ENCODE measurements around the gene ASAP2.

ASAP2 gene

GRCh38 chr2:9251154-9252001 is 44.8 kb downstream of the ASAP2 start:
- H3K9me3 ChIP-seq (ENCODE audit: insufficient read depth, low read depth, low read length), result no peaks in the 10 kb centered on the region
- H2AFZ ChIP-seq (ENCODE audit: low read length), result no peak overlapping the region
- H3F3A ChIP-seq (ENCODE audit: low read depth), result no peaks in the 10 kb centered on the region
- no peak overlapping the region for H3K4me2 ChIP-seq (ENCODE audit: low read depth, low read length, poor library complexity, severe bottlenecking)
- H3K79me2 ChIP-seq (ENCODE audit: insufficient read depth, low read length), result peaks cover 45% of the 10 kb centered on the region
- H3K27me3 ChIP-seq (ENCODE audit: insufficient read depth, low read length, poor library complexity, severe bottlenecking), result no peaks in the 10 kb centered on the region
- H3K4me3 ChIP-seq (ENCODE audit: low read length, poor library complexity, severe bottlenecking), result no peak overlapping the region
- no peaks in the 10 kb centered on the region for H3K36me3 ChIP-seq (ENCODE audit: insufficient read depth, low read length)
- no peak overlapping the region for H3K9ac ChIP-seq (ENCODE audit: low read depth, low read length, poor library complexity, severe bottlenecking)
- peaks cover 11% of the 10 kb centered on the region for H4K20me1 ChIP-seq (ENCODE audit: insufficient read depth, low read length, poor library complexity, severe bottlenecking)
- peaks cover 13% of the 10 kb centered on the region for H3K4me1 ChIP-seq (ENCODE audit: insufficient read depth, low read length, poor library complexity, severe bottlenecking)
- no peaks in the 10 kb centered on the region for H3K9me2 ChIP-seq (replicated peaks; ENCODE audit: low read depth, low read length)
- no peak for TF ChIP-seq EZH2phosphoT487 (IDR thresholded peaks at IDR 0.05; ENCODE audit: borderline replicate concordance)
- no peak for TF ChIP-seq CTCF (conservative IDR thresholded peaks at IDR 0.05; ENCODE audit: low read length)

GRCh38 chr2:9252002-9252357 is 45.4 kb downstream of the ASAP2 start:
- Histone ChIP-seq H3K9ac (ENCODE audit: low read depth, low read length, poor library complexity, severe bottlenecking) (no peak overlapping the region), H3K79me2 (ENCODE audit: insufficient read depth, low read length) (peaks cover 42% of the 10 kb centered on the region), H3K4me1 (ENCODE audit: insufficient read depth, low read length, poor library complexity, severe bottlenecking) (peaks cover 13% of the 10 kb centered on the region), H3K4me2 (ENCODE audit: low read depth, low read length, poor library complexity, severe bottlenecking) (no peak overlapping the region), H3K9me2 (replicated peaks; ENCODE audit: low read depth, low read length) (no peaks in the 10 kb centered on the region), H4K20me1 (ENCODE audit: insufficient read depth, low read length, poor library complexity, severe bottlenecking) (peaks cover 11% of the 10 kb centered on the region), H2AFZ (ENCODE audit: low read length) (no peak overlapping the region), H3K9me3 (ENCODE audit: insufficient read depth, low read depth, low read length) (no peaks in the 10 kb centered on the region), H3F3A (ENCODE audit: low read depth) (no peaks in the 10 kb centered on the region), H3K36me3 (ENCODE audit: insufficient read depth, low read length) (no peaks in the 10 kb centered on the region), H3K4me3 (ENCODE audit: low read length, poor library complexity, severe bottlenecking) (no peak overlapping the region), H3K27me3 (ENCODE audit: insufficient read depth, low read length, poor library complexity, severe bottlenecking) (no peaks in the 10 kb centered on the region)
- no peak for TF ChIP-seq EZH2phosphoT487 (IDR thresholded peaks at IDR 0.05; ENCODE audit: borderline replicate concordance)
- TF ChIP-seq CTCF (conservative IDR thresholded peaks at IDR 0.05; ENCODE audit: low read length), result no peak

- Histone ChIP-seq H3K9me2 (replicated peaks; ENCODE audit: low read depth, low read length) (no peaks in the 10 kb centered on the region), H3F3A (ENCODE audit: low read depth) (no peaks in the 10 kb centered on the region), H3K4me2 (ENCODE audit: low read depth, low read length, poor library complexity, severe bottlenecking) (no peak overlapping the region), H3K4me3 (ENCODE audit: low read length, poor library complexity, severe bottlenecking) (no peak overlapping the region), H3K9me3 (ENCODE audit: insufficient read depth, low read depth, low read length) (no peaks in the 10 kb centered on the region), H3K79me2 (ENCODE audit: insufficient read depth, low read length) (peaks cover 37% of the 10 kb centered on the region), H3K27me3 (ENCODE audit: insufficient read depth, low read length, poor library complexity, severe bottlenecking) (no peaks in the 10 kb centered on the region), H4K20me1 (ENCODE audit: insufficient read depth, low read length, poor library complexity, severe bottlenecking) (no peaks in the 10 kb centered on the region), H2AFZ (ENCODE audit: low read length) (no peak overlapping the region), H3K9ac (ENCODE audit: low read depth, low read length, poor library complexity, severe bottlenecking) (no peak overlapping the region), H3K36me3 (ENCODE audit: insufficient read depth, low read length) (no peaks in the 10 kb centered on the region), H3K4me1 (ENCODE audit: insufficient read depth, low read length, poor library complexity, severe bottlenecking) (no peaks in the 10 kb centered on the region)
- no peak for TF ChIP-seq CTCF (conservative IDR thresholded peaks at IDR 0.05; ENCODE audit: low read length)
- no peak for TF ChIP-seq EZH2phosphoT487 (IDR thresholded peaks at IDR 0.05; ENCODE audit: borderline replicate concordance)
These were observed 48.8 kb downstream of the ASAP2 start for GRCh38 chr2:9255416-9255815.
